ENCODE data around the gene VWDE.
A peak's percentile ranks its signal among the peaks of the same experiment; 100 is the strongest.

VWDE gene

GRCh38 chr7:12325646-12326045 lies 78.0 kb downstream of the VWDE start:
- DNase-seq, result no peak

- no peak for DNase-seq
Measured at GRCh38 chr7:12323415-12323814, 80.2 kb downstream of the VWDE start.

DNA sequence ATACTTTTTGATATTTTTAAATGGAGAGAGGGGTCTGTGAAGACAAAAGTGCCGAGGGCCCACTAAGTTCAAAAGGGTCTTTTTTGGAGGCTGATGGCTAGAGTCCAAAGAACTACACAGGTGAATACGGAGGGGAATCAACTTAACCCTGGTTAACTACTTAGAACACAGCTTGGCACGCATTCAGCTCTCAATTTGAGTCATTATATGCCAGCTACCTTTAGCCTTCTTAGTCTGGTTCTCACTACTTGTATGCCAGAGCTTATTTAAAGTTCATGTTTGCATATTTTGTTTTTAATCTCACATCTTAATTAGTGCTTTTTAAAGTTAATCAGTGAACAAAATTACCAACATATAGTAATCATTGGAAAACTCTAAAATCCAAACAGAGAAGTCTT lies 80.8 kb downstream of the VWDE start:
- DNase-seq, result no peak

DNA sequence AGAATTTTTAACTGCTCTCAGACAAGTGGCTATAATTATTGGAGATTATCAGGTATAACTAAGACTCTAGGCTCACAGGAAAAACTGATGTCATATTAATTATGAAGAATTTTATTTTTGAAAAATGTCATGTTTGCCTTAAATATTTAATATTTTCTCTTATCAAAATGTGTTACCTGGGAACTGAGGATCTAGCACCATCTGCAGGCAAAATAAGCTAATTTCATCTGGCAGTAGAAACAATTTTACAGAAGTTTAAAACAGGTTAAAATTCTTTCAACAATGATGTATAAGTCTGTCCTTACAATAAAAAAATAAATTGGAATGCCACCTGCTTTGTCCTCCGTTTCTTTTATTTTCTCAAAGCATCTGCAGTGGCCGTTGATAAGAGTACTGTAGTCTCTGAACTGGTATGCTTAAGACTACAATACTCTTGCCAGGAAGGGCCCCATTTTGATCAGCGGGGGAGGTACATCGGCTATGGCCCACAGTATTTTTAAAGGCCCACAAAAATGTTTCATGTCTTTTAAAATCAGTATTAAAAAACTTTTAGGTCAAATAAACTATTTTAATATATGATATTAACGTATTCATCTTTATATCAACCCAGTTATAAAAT lies 81.3 kb downstream of the VWDE start:
- DNase-seq, result peak; percentile 15

GRCh38 chr7:12320987-12321647 lies 82.5 kb downstream of the VWDE start:
- DNase-seq, result no peak

DNA sequence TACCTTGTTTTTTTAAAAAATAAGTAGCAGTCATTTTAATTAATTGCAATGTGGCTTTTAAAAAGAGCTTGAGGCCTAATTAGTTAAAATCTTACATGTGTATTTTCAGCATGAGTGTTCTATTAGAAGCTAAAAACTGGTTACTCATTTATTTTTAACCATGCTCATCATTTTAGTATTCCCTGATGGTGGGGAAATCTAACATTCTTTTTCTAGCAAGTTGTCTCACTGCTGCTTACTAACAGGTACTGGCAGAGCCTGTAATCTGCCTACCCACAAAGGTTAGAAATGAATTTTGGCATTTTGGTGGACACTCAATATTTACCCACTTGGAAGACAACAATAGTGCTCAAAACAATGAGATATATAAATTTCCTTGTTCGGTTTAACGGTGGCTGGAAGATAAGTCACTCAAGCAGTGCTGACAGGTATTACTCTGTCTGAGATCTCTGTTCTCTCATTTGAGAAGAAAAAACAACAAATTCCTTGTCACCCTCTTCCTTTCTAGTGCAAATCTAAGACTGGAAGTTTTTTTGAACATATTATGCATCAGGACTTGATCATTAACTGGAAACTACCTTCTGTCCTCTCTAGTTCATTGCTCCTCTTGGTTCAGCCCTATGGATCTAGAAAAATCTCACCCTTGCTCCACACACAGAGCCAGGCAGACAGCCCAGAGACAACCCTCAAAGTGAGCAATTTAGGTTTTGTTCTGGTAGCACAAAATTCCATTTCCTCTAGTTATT lies 83.3 kb downstream of the VWDE start:
- no peak for DNase-seq

- DNase-seq, result no peak
Measured at GRCh38 chr7:12317675-12318074, 86.0 kb downstream of the VWDE start.

- no peak for DNase-seq
Measured at GRCh38 chr7:12316925-12317324, 86.7 kb downstream of the VWDE start.

- DNase-seq, result peak; percentile 87
Measured at GRCh38 chr7:12315049-12315448, 88.6 kb downstream of the VWDE start.

GRCh38 chr7:12314199-12314598 lies 89.5 kb downstream of the VWDE start:
- no peak for DNase-seq

GRCh38 chr7:12305502-12305901 lies 98.2 kb downstream of the VWDE start:
- no peak for DNase-seq

DNA sequence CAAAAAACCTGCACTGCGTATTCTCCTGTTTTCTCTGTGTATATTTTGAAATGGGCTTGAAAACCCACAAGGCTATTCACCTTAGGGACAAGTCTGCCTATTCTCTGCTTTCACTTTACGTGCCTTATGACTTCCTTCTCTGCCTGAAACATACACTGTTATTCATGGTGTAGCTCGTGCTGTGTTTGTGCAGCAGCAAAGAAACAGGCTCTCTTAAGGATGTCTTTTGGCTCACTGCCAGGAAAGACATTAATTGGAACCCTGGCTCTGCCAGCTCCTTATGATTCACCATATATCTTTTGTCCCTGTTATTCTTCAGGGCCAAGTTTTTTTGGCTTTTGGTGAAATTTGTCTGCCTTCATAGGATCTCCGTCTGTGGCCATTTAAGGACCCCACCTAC lies 100.2 kb downstream of the VWDE start:
- peak; percentile 12 for DNase-seq

DNA sequence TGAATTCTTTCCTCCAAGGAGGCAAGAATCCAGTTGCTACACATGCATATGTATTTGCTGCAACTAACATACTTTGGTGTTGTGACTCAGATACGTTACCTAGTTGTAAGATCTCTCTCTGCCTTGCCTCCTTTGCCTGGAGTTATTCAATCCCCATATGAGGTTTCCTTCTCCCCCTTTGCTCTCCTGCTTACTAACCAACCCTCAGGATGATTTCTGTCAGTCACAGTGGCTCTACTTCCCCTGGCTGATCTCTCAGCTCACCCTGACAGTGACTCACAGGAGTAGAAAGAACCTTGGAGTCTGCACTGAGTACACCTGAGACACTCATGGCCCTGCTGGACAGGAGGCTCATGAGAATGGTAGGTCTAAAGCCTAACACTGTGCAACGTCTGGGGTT lies 100.6 kb downstream of the VWDE start:
- DNase-seq, result no peak

DNA sequence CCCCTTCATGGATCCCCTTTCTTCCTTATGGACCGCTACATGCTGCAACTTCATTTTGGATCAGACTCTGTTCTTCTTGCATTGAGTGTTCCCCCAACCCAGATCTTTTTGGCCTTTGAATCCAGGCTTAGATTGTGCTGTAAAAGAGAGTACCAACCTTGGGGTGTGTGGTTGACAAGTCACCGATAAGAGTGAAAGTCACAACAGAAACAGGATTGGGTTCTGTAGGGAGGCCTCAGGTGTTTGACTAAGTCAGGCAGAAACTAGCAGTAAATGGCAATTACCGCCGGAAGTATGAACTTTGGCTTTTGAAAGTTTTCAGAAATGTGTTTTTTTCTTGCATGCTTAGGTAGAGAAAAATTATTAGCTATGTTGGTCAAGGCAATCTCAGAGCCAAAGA lies 103.2 kb downstream of the VWDE start:
- no peak for DNase-seq

DNA sequence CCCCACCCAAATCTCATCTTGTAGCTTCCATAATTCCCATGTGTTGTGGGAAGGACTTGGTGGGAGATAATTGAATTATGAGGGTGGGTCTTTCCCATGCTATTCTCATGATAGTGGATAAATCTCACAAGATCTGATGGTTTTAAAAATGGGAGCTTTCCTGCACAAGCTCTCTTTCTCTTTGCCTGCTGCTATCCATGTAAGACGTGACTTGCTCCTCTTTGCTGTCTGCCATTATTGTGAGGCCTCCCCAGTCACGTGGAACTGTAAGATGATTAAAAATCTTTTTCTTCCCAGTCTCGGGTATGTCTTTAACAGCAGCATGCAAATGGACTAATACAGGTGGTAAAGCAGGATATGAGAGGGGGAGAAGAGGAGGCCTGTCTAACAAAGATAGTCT lies 104.3 kb downstream of the VWDE start:
- DNase-seq, result no peak

DNA sequence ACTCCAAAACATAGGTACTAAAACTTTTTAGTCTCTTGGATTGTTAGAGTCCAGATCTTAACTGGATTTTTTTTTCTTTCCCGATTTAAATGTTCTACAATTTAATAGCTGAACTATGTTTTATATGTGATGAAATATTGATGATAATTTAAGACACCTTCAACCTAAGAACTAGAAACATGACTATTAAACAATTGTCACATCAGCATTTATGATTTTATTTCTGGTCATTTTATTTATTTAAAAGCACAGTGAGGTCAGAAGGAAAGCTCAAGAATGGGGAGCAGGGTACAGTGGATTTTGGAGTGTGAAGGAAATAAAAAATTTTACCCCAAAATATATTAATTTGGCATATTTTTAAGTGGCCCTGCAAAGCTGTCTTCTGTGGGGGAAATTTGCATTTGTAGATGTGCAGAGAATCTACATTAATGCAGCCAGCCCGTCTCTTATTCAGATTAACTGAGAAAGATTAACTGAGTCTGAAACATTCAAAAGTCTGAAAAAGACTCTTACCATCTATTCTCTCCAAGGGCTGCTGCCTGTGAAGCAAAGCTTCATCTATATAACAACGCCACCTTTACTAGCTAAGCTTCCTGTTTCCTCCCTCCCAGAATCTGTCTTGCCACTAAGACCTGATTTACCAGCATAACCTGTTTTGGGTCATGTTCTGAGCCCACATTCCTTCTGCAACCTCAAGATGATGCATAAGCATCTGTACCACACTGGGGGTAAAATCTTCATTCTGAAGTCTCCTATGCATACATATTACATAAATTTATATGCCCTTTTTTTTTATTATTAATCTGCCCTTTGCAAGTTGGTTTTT lies 106.2 kb downstream of the VWDE start:
- no peak for DNase-seq

GRCh38 chr7:12296051-12296570 lies 107.6 kb downstream of the VWDE start:
- no peak for DNase-seq

DNA sequence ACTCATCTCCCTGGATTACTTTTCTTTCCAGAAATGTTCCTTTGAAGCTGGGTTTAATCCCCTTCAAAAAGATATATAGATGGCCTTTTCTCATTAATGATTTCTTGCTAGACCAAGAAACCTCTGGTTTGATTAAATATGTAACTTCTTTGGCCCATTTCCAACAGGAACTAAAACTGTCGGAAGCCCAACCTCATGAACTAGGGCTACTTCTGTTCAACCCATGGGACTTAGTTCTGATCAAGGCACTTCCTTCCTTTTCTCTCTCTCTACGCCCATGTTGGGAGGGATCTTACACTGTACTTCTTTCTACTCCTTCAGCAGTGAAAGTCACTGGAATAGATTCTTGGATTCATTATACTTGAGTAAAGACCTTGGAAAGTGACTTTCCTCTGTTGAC lies 109.0 kb downstream of the VWDE start:
- no peak for DNase-seq

DNA sequence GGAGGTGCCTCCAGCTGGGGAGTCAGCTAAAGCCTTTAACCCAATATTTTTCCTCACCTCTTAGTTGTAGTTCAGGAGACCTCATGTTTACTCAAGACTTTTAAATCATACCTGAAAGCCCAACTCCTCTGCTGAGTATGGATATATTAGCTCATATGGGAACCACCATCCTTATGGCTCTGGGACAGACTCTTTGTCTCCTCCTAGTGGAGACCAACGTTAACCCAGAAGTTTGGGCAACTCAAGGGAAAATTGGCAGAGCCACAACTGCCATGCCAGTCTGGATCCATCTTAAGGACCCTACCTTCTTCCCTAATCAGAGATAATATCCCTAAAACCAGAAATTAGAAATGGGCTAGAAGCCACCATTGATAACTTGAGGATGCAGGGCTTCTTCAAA lies 111.8 kb downstream of the VWDE start:
- no peak for DNase-seq

DNA sequence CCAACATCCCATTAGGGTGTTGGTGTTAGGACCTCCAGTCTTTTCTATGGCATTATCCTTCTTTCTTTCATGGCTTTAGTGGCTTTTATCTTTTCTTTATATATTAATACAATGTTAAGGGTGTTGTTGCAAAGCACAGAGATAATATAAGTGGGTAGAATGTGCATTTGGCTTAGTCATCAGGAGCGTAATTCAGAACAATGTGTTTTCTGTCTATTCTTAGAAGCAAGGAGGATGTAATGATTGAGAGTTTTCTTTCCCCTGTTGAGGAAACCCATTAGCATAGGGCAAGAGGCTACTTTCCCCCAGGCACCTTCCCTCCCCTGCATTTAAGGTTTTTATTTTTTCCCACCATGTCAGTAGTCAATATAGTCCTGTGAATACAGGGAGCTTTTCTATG lies 112.9 kb downstream of the VWDE start:
- no peak for DNase-seq

DNA sequence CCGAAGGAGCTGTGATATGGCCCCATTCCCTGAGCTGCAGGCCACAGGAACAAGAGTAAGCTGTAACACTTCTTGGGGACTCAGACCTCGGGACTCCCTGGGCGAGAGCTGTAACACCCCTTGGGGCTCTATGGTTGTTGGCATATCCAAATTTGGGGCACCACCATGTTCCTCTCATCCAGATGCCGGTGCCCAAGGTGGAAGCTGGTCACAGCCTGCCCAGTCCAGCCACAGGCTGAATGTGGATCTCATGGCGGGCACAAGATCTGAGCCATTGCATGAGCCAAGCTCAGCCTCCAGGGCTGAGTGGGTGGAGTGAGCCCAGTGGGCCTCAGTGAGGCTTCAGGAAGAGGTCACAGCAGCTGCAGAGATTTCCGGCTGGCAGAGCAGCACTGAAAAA lies 113.7 kb downstream of the VWDE start:
- no peak for DNase-seq

- no peak for DNase-seq
Measured at GRCh38 chr7:12287901-12288300, 115.8 kb downstream of the VWDE start.

- no peak for DNase-seq
Measured at GRCh38 chr7:12281038-12281437, 122.6 kb downstream of the VWDE start.

All from DMS153 (cell line).